Activated CD4-positive, alpha-beta T cell treated with anti-CD3 and anti-CD28 coated beads, Interleukin-2, amount 50 U/mL, for 1 hour (primary cell): ENCODE results near the gene MANBA.

Experiments used
- DNase-seq: peaks from one replicate; pipeline ENCODE4 v3.0.0-alpha.2; 2020

Gene MANBA

DNA sequence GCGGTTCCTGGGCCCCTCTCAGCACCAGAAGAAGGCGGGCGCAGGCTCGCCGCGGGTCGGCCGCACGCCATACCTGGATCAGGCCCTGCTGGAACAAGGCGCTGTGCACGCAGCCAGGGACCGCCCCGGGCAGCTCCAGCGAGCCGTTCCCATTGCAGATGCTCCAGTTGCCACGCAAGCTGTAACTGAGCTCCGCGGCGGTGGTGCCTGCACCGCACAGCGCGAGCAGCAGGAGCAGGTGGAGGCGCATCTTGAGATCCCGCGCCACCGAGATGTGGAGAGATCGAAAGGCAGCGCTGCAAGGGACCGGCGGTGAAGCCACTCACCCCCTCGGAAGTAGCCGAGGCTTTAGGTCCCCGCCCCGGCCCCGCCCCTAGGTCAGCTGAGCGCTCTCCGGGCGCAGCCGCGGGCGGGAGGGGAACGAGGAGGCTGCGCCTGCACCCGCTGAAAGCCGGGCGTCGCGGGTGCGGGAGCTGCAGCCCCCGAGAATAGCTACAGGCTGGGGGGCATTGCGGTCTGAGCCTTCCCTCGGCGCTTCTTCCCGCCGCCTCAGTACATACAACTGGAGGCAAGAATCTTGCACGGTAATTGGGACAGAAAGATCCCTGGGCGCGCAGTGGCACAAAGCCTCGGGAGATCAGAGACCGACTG lies at the start of gene MANBA:
MANBA (minus strand) TSS at position 324 of the 651 bp plus-strand sequence; CDS start at position 250, 74 bp downstream.
- DNase-seq, result peak; percentile 81

DNA sequence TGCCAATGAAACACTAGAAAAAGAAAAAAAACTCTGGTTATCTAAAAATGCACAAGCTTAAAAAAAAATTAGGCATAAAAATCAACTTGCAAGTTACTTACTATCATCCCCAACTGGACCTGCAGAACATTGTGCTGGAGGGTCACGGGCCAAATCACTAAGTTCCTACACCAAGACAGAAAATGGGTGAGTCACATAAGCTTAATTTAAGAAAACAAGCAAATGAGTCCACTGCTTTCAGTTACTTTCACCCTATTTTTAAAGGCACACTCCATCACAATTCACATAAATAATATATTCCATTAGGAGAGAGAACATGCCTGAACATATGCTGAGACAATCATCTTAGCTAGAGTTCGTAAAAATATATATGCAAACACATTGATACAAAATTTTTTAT lies 48.9 kb upstream of the MANBA start:
- no peak for DNase-seq

DNA sequence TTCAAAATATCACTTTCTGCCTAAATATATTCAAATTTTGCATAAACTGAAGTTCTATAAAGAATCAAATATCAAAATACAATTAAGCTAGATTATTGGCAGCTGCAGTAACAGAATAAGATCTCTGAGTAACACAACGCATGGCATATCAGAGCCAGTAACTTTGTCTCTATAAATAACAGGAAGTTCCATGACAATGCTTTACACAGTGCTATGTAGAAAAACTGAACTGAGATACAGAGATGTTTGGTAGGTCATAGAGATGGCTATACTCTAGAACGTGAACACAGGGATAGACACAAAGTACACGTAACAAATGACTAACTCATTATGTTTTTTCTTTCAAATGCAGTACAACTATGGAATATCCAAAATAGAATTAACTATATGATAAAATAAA lies 48.4 kb upstream of the MANBA start:
- no peak for DNase-seq

DNA sequence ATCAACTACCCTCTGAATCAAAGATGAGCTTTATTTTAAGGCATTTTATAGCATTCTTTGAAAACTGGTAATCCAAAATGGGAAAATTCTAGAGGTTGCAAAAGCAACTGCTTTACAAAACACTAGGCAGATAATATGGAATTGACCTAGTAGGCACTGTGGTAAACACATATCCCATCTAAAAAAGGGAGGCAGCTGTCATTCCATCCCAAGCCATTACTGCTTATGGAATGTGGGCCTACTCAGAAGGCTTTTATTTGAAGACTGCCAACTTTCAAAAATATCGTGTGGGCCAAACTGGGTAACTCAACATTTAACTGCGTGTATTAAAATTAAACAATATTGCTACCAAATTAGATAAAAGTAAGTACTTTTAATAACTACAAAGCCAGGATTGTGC lies 47.2 kb upstream of the MANBA start:
- no peak for DNase-seq

DNA sequence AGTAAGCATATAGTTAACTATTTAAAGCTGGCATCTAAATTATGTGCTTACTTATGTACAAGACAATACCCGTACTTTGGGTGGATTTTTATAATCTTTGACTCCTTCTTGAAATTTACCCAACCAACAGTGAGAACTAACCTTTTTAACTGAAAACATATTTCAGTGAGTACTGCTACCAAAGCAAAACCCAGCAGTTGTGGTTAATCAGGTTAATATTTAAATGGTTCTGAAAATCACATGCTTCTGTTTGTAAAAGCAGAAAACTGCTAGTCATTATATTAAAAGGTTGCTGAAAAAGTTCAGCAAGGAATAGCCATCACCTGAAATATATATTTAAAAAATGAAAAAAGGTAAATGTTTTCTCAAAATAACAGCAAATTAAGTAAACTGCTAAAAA lies 46.6 kb upstream of the MANBA start:
- no peak for DNase-seq

DNA sequence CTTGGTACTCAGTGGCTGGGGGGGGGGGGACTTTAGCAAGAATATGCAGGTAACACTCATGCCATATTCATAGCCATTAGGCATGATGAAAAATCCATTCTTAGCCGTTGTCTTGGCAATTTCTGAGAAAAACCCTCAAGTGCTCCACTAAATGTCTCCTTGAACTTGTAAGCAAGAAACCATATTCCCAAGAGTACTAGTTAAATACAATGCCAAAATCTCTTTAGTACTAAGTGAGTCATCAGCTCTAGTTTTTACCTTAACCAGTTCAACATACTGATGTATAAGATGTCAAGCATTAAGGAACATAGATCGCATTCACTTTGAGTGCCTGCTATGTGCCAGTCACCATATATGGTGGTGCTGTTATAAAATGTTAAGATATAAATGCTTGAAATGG lies 39.0 kb upstream of the MANBA start:
- no peak for DNase-seq

DNA sequence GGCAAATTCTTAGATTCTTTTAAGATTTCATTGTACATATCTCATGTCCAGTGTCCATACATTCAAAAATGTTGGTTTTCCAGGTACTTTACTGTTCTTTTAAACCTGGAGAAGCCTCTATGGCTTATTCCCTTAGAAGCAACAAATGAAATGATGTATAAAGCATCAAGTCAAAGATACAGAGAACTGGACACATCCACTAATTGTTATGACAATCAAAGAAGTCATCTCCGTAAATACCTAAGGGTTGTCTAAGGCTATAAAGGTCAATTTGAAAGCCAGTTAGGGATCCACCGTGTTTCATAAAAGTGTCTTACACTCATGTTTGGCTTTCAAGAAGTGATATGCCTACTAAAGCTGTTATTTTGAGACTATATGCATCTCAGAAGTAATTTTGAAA lies 34.2 kb upstream of the MANBA start:
- no peak for DNase-seq

DNA sequence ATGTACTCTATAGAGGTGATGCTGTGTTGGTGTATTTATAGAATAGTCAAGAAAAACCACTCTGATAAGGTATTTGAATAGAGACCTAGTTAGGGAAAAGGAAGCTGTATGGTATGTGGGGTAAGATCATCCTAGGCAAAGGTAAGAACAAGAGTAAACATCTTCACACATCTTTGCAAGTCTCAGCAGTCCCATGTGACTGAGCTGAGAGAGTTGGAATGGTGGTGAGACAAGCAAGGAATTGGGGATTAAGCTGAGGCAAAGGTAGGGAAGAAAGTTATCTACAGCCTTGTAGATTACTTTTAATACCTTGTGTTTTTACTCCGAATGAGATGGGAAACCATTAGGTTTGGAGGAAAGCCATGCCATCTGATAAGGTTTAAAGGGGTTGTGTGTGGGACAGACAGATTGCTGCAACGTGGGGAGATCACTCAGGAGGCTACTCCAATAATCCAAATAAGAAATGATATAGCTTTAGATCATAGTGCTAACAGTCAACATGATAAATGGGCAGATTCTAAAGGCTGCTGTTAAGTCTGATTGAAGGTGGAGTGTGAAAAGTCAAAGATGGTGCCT lies 31.7 kb upstream of the MANBA start:
- DNase-seq, result no peak

DNA sequence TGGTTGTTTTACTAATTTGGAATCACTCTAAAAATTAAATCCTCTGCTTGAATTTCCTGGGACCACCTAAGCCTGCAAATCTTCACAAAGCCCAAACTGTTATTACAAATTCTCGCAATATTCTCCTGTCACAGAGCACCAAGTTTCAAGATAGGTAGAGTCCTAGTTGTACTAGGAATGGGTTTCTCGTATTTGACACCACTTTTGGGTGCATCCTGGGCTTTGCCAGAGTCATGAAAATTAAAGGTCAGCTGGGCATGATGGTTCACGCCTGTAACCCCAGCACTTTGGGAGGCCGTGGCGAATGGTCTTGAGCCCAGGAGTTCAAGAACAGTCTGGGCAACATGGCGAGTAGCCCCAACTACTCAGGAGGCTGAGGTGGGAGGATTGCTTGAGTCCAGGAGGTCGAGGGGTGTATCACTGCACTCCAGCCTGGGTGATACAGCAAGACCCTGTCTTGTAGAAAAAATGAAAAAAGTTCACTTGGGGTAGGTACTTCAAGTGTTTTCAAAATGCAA lies 30.6 kb upstream of the MANBA start:
- no peak for DNase-seq

DNA sequence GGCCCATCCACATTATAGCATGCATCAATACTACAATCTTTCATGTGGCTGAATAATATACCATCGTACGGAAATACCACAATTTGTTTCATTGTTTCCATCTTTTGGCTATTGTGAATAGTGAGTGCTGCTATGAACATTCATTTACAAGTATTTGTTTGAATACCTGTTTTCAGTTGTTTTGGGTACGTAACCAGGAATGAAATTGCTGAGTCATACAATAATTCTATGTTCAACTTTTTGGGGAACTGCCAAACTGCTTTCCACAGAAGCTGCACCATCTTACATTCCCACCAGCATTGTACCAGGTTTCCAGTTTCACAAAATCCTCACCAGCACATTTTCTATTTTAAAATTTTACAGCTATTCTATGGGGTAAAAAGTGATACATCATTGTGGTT lies 28.5 kb upstream of the MANBA start:
- DNase-seq, result no peak

DNA sequence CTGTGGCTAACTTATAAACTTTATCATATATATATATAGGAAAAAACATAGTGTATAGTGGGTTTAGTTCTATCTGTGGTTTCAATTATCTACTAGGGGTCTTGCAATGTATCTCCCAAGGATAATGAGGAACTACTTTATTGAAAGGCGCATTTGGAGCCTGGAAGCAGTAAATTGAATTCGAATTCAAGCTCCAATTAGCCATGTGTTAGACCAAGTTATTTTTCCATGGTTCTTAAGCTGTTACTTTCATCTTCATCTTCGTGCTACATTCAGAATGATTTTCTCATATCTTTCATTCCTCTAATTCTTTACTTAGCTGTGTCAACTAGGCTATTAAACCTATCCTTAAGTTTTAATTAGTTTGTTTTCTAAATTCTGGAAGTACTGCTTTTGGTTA lies 27.2 kb upstream of the MANBA start:
- DNase-seq, result no peak

DNA sequence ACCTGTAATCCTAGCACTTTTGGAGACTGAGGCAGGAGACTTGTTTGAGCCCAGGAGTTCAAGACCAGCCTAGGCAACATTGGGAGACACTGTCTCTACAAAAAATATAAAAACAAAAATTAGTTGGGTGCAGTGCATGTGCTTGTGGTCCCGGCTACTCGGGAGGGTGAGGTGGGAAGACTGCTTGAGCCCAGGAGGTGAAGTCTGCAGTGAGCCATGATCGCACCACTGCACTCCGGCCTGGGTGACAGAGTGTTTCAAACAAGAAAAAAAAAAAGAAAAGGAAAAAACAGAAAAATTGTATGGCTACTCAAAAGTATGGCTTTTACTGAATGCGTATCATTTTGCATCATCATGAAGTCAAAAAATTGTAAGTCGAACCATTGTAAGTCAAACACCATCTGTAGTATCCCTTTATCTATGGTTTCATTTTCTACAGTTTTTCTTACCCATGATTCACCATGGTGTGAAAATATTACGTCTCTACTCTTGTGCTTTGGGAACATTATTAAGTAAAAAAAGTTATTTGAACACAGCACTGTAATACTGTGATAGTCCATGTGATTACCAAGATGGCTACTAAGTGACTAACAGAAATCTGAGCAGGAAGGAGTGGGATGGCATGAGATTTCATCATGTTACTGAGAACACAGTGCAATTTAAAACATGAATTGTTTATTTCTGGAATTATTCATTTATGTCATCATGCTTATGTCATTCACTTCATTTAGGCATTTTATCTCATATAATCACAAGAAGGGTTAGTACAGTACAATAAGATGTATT lies 26.5 kb upstream of the MANBA start:
- no peak for DNase-seq

DNA sequence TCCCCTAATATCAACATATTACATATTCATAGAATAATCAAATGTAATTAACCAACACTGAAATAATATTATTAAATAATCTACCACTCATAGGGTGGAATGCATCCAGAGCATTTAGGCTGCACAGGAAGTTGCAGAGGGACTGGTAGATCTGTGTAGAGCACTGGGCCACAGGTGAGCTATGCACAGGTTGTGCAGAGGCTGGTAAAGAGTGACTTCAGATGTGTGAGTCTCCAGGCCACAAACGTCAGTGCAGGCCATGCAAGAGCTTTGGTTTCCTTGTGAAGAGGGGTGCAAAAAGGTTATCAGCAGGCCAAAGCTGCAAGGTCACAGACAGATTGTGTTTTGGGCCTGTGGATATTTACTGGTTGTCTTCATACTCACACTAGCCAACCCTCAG lies 25.5 kb upstream of the MANBA start:
- no peak for DNase-seq

DNA sequence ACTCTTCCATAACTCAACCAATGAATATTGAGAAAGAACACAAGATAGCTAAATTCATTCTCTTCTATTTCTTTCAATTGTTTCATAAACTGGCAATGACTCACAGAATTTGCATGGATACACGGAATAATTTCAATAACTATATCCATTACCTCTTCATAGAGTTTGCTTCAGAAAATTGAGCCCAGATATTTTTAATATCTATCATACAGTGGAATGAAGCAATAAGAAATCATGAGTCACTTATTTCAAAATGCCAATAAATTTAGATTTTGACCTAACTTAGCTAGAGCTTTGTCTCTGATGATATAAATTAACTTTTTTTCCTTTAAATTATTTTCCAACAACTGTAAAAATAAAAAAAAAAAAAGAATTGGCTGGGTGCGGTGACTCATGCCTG lies 22.2 kb upstream of the MANBA start:
- no peak for DNase-seq

DNA sequence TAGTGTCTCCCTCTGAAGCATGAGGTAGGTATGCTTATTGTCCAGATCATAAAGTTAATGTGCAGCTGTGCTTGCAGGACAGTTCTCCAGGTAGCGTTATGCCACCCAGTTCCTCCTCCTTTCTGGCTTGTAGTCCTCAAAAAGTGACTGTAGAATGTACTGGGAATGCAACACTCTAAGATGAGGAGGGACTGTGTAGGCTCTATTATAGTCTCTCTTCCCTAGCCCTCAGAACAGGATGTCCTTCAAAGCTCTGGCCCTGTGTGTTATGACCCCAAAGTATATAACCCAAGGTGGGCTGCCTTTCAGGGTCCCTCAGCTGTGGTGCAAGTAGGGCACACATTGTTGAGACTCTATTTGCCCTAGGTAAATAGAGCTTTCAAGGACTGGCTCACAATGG lies 20.8 kb upstream of the MANBA start:
- DNase-seq, result no peak

DNA sequence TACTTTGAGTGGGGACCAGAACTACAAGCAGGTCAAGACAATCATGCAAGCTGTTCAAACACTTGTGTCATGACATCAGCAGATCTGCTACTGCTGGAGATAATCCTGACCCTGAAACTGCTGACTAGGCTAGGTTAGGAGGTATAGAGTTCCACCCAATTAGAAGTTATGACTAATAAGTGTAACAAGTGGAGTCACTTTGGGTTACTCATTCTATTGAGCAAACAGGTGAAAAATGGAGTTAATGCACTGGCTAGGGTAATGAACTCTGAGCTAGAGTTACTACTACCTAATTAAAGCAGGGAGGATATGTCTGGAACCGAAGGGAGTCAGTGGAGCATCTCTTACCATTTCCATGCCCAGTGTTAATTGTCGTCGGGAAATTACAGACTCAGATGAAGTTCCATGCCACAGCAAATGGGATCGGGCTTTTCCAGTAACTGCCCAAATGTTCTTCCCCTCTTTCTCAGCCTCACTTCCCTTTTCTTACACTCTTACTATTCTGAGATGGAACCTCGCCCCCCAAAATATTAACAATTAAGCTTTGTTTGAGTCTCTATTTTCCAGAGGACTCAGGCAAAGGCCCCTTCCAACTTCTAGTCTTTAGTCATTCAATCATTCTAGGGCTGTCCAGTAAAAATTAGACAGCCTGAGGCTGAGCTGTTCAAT lies 19.8 kb upstream of the MANBA start:
- DNase-seq, result no peak

DNA sequence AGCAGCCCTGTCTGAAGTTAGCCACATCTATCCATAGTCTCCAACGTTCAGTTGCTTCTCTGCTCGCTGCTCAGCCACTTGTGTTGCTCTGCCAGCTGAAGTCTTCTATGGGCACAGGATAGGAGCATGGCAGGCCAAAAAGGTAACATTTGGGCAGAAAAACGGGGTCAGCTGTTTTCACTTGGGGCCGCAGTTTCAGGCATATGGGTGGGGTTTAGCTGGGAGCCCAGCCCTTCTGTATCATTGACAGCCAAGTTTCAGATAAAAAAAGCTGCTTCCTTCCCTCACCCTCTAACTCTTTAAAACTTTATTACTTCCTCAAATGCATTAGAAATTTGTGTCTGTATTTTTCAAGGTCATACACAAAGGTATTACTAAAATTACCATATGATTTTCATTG lies 18.4 kb upstream of the MANBA start:
- no peak for DNase-seq

DNA sequence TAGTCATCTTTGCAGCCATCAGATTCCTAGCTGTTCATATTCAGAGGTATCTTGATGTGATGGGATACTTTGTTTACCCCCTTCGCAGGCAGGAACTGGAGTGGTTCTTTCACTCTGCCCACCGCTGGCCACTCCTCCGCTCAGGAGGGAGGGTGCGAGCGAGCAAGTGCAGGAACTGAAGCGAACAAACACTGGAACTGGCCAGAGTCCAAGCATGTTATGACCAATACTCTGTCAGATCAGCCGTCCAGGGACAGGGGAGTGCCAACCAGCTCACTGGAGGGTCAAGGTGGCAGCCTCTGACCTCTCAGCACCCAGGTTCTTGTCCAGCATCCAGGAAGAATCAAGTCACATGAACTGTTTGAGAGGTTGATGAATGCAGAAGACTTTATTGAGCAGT lies 18.0 kb upstream of the MANBA start:
- no peak for DNase-seq

DNA sequence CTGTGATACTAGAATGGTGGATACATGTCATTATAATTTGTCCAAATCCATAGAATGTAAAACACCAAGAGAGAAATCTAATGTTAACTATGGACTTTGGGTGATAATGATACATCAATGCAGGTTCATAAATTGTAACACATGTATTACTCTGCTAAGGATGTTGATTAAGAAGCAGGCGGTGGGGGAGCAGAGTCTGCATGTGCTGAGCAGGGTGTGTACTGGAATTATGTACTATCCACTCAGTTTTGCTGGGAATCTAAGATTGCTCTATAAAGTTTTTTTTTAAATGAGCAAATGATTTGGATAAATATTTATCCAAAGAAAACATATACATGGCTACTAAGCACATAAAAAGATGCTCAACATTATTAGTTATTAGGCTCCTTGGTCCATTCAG lies 15.0 kb upstream of the MANBA start:
- DNase-seq, result no peak

DNA sequence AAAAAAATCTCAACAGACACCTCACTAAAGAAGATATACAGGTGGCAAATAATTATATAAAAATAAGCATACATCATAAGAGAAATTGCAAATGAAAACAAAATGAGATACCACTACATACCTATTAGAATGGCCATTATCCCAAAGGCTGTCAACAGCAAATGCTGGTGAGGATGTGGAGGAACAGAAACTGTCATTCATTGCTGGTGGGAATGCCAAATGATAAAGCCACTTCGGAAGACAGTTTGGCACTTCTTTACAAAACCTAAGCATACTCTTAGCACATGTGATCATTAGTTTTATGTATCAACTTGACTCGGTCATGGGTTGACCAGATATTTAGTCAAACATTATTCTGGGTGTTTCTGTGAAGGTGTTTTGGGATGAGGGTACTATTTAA lies 13.5 kb upstream of the MANBA start:
- no peak for DNase-seq

DNA sequence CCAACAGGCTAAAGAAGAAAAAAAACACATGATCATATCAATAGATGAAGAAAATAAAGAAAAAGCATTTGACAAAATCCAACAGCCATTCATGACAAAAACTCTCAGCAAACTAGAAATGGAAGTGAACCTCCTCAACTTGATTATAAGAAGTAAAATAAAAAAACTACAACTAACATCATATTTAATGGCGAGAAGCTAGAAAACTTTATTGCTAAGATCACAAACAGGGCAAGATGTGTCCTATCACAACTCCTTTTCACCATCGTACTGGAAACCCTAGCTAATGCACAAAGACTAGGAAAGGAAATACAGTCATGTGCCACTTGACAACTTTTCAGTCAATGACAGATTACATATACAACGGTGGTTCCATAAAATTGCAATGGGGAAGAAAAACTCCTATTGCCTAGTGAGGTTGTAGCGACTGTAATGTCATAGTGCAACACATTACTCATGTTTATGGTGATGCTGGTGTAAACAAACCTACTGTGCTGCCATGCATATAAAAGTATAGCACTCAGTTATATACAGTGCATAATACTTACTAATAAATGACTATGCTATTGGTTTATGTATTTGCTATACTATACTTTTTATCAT lies 12.1 kb upstream of the MANBA start:
- no peak for DNase-seq

DNA sequence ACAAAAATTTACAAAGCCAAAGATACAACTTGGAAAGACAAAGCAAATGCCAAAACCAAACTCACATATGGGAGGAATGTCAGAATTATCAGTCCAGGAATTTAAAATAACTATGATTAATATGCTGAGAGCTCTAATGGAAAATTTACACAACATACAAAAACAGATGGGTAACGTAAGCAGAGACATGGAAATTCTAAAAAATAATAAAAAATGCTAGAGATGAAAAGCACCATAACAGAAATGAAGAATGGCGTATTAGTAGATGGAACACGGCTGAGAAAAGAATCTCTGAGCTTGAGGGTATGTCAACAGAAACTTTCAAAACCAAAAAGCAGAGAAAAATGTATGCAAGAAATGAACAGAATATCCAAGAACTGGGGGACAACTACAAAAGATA lies 4.1 kb upstream of the MANBA start:
- DNase-seq, result no peak

DNA sequence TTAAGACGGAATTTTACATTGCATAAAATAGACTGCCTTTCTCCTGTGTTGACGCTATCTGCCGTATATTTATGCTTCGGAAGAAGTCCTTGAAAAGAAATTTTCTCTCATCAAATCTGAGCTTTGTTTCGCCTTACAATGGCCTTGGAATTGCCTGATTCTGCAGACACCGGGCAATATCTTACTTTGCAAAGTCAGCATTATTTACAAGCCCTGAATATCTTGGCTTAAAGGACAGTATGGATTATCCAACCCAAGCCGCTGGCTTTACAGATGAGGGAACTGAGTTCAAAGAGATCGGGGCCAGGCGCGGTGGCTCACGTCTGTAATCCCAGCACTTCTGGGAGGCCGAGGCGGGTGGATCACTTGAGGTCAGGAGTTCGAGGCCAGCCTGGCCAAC lies 1.1 kb upstream of the MANBA start:
- no peak for DNase-seq
